Left lung (tissue), 10 donors: Measurements from ENCODE around the gene LAMA5. TPM values are rescaled to one million over a fixed set of nuclear protein-coding genes. Genes with fewer than 3 reads are reported as not detected.
A peak's percentile ranks its signal among the peaks of the same experiment; 100 is the strongest.

Experiments used
- ATAC-seq: fragments of 200-7000 bp; cut with Tn5 transposase; one replicate; pipeline ENCODE4 v1.9.1; 2020; ENCODE audit warnings: moderate library complexity
- DNase-seq, 4 donors: peaks; one replicate each; pipeline ENCODE4 v3.0.0-alpha.2; 2013 to 2020
- H3K27ac ChIP-seq, 2 donors: fragments of 200-600 bp; sonication (generic) in 1 of 2; one replicate each; pipeline versions ENCODE4 v1.5.0 to v1.8.0; 2020 to 2021
- H3K27me3 ChIP-seq, 2 donors: fragments of 200-600 bp; sonication (generic) in 1 of 2; one replicate each; pipeline versions ENCODE4 v1.5.0 to v1.8.0; 2020 to 2021
- H3K36me3 ChIP-seq, 2 donors: fragments of 200-600 bp; sonication (generic) in 1 of 2; one replicate each; pipeline versions ENCODE4 v1.5.0 to v1.8.0; 2020 to 2021
- H3K4me1 ChIP-seq, 2 donors: fragments of 200-600 bp; one replicate each; pipeline ENCODE4 v1.8.0; 2021
- H3K4me3 ChIP-seq, 2 donors: fragments of 200-600 bp; sonication (generic) in 1 of 2; one replicate each; pipeline versions ENCODE4 v1.5.0 to v1.8.0; 2020 to 2021; ENCODE audit warnings: mild to moderate bottlenecking in 1 of 2
- H3K9me3 ChIP-seq, 2 donors: fragments of 200-600 bp; sonication (generic) in 1 of 2; one replicate each; pipeline versions ENCODE4 v1.5.0 to v1.8.0; 2020 to 2021
- intact Hi-C, 2 donors: fragments of 100-400 bp; cut with DNase I; formaldehyde crosslinking; loops; one replicate each; pipeline versions ENCODE4 v1.11.2 to v1.14.2; 2022
- polyA plus RNA-seq, 6 donors: library from polyadenylated mRNA; unstranded; fragments of 120-200 nt; gene quantifications; one replicate each; pipeline ENCODE4 v1.2.1, GENCODE V29; 2013; ENCODE audit not compliant: insufficient read length in 6 of 6
- total RNA-seq, 2 donors: library from RNA; stranded (reverse); fragmentation: NEBNext Ultra II Directional; extraction: Animal tissue kit (Norgen Biotek cat#: 25700); gene quantifications; one replicate each; pipeline ENCODE4 v1.2.1, GENCODE V29; 2021
- TF ChIP-seq, protein P1 (sequence below), 2 donors: fragments of 200-600 bp; sonication (generic) in 1 of 2; IDR thresholded peaks; one replicate each; pipeline versions ENCODE4 v1.5.0 to v1.8.0; 2021; ENCODE audit warnings: antibody characterized with exemption in 2 of 2
- donor health status: DM: no; HTN: yes; CAD: no.
- donor health status: DM: no; HTN: no; CAD: no.

LAMA5 gene
- total and polyA plus RNA-seq, 8 donors, result 123 to 267 (median 158) TPM

DNA sequence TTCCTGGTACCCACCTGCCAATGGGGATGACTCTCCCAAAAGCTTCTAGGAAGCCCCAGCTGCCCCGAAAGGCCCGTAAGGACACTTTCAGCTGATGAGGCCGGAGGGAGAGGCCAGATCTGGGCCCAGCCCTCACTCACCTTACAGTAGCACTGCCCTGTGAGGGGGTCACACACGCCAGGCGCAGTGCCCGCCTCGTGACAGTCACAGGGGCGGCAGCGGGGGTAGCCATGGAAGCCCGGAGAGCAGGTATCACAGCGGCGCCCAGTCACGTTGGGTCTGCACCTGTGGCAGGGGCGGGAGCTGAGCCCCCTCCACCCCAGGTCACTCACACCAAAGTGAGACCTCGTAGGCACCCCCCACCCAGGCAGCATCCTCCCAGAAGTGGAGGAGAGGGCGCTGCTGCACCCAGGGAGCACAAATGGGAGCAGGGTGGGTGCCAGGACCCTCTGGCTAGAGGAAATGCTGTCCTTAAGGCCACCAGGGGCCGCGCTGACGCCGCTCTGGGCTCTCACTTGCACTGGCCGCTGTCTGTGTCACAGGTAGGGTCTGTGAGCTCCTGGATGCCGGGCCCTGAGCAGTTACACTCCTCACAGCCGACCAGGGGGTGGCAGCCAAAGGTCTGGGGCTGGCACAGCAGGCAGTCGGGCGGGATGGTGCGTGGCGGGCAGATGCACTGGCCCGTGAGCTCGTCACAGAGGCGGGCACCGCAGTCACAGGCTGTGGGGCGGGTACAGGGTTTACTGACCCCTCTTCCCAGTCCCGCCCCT is 39.2 kb downstream of the LAMA5 start:
- Histone ChIP-seq H3K4me3 (no peak overlapping the region), H3K27me3 (no peaks in the 10 kb centered on the region), H3K9me3 (no peaks in the 10 kb centered on the region), H3K36me3 (peaks cover 0 to 98% of the 10 kb centered on the region in 2 donors), H3K4me1 (no peaks in the 10 kb centered on the region), H3K27ac (no peak overlapping the region)
- DNase-seq (peak in 1 of 4 donors; percentile 77), ATAC-seq (no peak)
- intact Hi-C loops, result no loop called here
- TF ChIP-seq, protein P1, sequence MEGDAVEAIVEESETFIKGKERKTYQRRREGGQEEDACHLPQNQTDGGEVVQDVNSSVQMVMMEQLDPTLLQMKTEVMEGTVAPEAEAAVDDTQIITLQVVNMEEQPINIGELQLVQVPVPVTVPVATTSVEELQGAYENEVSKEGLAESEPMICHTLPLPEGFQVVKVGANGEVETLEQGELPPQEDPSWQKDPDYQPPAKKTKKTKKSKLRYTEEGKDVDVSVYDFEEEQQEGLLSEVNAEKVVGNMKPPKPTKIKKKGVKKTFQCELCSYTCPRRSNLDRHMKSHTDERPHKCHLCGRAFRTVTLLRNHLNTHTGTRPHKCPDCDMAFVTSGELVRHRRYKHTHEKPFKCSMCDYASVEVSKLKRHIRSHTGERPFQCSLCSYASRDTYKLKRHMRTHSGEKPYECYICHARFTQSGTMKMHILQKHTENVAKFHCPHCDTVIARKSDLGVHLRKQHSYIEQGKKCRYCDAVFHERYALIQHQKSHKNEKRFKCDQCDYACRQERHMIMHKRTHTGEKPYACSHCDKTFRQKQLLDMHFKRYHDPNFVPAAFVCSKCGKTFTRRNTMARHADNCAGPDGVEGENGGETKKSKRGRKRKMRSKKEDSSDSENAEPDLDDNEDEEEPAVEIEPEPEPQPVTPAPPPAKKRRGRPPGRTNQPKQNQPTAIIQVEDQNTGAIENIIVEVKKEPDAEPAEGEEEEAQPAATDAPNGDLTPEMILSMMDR (IDR thresholded peaks at IDR 0.05), result no peak

DNA sequence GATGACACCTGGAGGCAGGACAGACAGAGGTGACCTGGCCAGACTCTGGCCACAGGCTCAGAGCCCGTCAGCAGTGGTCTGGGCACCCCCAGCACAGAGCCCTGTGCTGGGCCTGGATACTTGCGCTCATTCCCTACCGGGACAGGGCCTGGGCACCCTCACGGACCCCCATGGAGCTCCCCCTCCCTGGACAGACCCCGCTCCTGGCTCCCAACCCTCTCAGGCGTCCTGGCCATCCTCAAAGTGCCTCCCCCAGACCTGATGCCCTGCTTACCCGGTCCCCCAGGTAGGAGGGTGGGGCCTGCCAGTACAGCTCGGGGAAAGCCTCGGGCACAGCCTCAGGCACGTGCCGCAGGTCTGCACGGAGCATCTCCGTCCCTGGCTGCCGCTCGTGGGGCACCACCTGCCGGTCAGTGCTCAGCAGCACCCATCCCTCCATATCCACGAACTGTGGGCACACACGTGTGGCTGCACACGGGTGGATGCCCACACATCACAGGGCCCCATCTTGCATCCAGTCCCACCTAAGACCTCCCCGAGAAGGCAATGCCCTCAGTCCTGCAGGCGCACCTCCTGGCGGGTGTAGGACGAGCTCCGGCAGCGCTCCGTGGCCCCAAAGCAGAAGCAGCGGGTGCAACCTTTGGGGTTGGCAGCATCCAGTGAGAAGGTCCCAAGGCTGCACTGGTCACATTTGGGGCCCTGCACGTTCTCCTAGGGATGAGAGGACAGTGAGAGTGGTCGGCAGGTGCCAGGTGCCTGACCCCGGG is 40.0 kb downstream of the LAMA5 start:
- H3K27me3 ChIP-seq, result no peaks in the 10 kb centered on the region
- intact Hi-C loops, result no loop called here
- no peaks in the 10 kb centered on the region for H3K4me1 ChIP-seq
- H3K9me3 ChIP-seq, result no peaks in the 10 kb centered on the region
- H3K4me3 ChIP-seq, result no peak overlapping the region
- ATAC-seq (no peak), DNase-seq (peak in 1 of 4 donors; percentile 58)
- TF ChIP-seq, protein P1 (IDR thresholded peaks at IDR 0.05), result no peak
- peaks cover 0 to 95% of the 10 kb centered on the region in 2 donors for H3K36me3 ChIP-seq
- H3K27ac ChIP-seq, result no peak overlapping the region

DNA sequence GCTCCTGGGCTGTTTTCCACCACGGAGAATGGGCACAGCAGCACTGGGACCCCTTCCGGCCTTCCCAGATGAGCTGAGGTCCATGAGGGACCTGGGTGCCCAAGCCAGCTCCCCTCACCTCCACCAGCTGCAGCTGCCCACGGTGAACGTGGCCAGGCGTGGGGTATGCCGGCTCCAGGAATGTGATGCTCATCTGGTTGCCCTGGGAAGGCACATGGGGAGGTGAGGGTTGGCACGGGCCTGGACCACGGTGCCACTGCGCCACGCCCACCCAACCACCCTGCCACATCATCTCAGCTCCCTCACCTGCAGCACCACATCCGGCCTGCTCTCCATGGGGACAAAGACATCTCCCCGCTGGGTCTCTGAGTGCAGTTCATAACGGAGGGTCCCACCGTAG is 40.6 kb downstream of the LAMA5 start:
- DNase-seq (peak in 1 of 4 donors; percentile 68), ATAC-seq (no peak)
- H3K4me3 ChIP-seq, result no peak overlapping the region
- peaks cover 0 to 95% of the 10 kb centered on the region in 2 donors for H3K36me3 ChIP-seq
- TF ChIP-seq, protein P1 (IDR thresholded peaks at IDR 0.05), result no peak
- intact Hi-C loops, result no loop called here
- H3K4me1 ChIP-seq, result no peaks in the 10 kb centered on the region
- no peaks in the 10 kb centered on the region for H3K9me3 ChIP-seq
- no peak overlapping the region for H3K27ac ChIP-seq
- H3K27me3 ChIP-seq, result no peaks in the 10 kb centered on the region

DNA sequence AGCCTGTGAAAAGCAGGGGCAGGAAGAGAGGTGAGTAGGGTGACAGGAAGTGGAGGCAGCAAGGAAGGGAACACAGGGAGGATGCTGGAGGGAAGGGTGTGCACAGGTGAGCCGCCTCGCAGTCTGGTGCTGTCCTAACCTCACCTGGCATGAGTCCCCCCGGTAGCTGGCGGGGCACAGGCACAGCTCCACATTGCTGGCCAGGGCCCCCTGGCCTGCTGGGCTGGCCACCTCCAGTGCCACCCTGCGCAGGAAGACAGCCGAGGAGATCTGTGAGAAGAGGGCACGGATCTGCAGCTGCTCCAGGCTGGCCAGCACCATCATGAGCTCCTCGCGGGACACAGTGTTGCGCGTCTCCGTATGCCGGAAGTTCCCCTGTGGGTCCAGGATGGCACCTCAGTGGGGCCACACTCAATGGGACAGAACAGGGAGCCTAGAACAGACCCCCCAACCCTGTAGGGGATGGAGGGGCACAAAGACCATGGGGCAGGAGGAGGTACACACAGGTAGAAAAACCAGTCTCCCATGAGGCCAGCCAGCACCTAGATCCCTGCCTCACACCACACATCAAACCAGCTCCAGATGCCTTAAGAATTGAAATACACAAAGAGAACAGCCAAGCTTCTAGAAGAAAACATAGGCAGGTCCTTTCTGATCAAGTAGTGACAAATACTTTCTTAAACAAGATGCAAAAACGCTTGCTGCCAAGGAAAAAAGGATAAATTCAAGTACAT is 41.8 kb downstream of the LAMA5 start:
- no peak overlapping the region for H3K27ac ChIP-seq
- no peaks in the 10 kb centered on the region for H3K9me3 ChIP-seq
- no peaks in the 10 kb centered on the region for H3K4me1 ChIP-seq
- H3K36me3 ChIP-seq, result peaks cover 0 to 88% of the 10 kb centered on the region in 2 donors
- DNase-seq (peak in 1 of 4 donors; percentile 72), ATAC-seq (no peak)
- H3K4me3 ChIP-seq, result no peak overlapping the region
- H3K27me3 ChIP-seq, result no peaks in the 10 kb centered on the region
- TF ChIP-seq, protein P1 (IDR thresholded peaks at IDR 0.05), result no peak
- intact Hi-C loops, result no loop called here
